HG03520 (cell line): ENCODE results near the gene LPAR6.

Experiments used
- ATAC-seq: cut with Tn5 transposase; IDR thresholded peaks from one replicate; pipeline ENCODE4 v1.9.1; 2021; ENCODE audit warnings: mild to moderate bottlenecking, moderate library complexity; ENCODE audit not compliant: unreplicated experiment

LPAR6 gene

DNA sequence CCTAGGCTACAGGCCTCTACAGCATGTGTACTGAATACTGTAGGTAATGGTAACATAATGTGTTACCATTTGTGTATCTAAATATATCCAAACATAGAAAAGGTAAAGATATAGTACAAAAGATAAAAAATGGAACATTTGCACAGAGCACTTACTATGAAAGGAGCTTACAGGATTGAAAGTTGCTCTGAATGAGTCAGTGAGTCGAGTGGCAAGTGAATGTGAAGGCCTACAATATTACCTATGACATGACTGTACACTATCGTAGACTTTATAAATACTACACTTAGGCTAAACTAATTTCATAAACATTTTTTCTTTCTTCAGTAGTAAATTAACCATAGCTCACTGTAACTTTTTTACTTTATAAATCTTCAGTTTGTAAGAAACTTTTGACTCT is 35.1 kb downstream of the LPAR6 start:
- no peak for ATAC-seq

DNA sequence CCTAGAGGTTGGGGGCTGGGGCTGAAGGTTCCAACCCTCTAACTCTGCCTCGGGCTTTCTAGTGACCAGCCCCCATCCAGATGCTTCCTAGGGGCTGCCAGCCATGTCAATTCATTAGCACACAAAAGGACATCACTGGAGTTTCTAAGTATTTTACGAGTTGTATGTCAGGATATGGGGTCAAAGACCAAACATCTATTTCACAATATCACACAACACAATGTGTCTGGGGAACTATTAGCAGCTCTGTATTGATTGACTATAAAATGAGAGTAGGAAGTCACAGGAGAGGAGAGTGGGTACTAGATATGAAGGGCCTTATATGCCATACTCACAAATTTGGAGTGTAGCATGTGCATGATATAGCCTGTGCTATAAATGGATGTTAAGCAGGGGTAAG is 42.1 kb downstream of the LPAR6 start:
- no peak for ATAC-seq

DNA sequence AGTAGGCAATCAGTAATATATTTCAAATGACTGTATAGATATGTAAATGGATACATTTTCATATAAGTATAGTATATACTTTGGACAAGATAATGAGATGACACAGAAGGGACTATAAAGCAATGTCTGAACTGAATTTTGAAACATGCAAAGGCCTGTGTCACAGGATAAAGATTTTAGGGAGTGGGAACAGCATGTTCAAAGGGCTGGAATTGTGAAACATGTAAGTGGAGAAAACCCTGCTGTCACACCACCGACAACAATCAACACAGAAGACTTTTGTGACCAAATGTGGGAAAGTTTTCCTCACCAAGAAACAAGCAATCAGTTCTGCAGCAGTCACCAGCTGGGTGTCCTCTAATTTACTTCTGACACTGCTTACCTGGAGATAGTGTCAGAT is 42.9 kb downstream of the LPAR6 start:
- no peak for ATAC-seq
